ENCODE data around the gene DDX24. TPM values are rescaled to one million over a fixed set of nuclear protein-coding genes. Genes with fewer than 3 reads are reported as not detected.

DDX24 gene
- total RNA-seq, 4 donors from 2014 or later = 66.2 to 210 (median 72.5) TPM

GRCh38 chr14:94000267-94000666 lies 80.7 kb downstream of the DDX24 start:
- Histone ChIP-seq H3K9me3 (no peaks in the 10 kb centered on the region), H3K27ac (no peak overlapping the region), H3K36me3 (no peaks in the 10 kb centered on the region), H3K4me3 (no peak overlapping the region), H3K27me3 (no peaks in the 10 kb centered on the region), H3K4me1 (peaks cover 0 to 5% (median 3%) of the 10 kb centered on the region in 4 donors)
- DNase-seq = no peak
- no peak for TF ChIP-seq POLR2A (IDR thresholded peaks at IDR 0.05)
- TF ChIP-seq, protein P1, sequence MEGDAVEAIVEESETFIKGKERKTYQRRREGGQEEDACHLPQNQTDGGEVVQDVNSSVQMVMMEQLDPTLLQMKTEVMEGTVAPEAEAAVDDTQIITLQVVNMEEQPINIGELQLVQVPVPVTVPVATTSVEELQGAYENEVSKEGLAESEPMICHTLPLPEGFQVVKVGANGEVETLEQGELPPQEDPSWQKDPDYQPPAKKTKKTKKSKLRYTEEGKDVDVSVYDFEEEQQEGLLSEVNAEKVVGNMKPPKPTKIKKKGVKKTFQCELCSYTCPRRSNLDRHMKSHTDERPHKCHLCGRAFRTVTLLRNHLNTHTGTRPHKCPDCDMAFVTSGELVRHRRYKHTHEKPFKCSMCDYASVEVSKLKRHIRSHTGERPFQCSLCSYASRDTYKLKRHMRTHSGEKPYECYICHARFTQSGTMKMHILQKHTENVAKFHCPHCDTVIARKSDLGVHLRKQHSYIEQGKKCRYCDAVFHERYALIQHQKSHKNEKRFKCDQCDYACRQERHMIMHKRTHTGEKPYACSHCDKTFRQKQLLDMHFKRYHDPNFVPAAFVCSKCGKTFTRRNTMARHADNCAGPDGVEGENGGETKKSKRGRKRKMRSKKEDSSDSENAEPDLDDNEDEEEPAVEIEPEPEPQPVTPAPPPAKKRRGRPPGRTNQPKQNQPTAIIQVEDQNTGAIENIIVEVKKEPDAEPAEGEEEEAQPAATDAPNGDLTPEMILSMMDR (IDR thresholded peaks at IDR 0.05) = no peak

GRCh38 chr14:93999573-93999972 lies 81.4 kb downstream of the DDX24 start:
- no peaks in the 10 kb centered on the region for H3K9me3 ChIP-seq
- no peak overlapping the region for H3K4me3 ChIP-seq
- no peak for DNase-seq
- H3K36me3 ChIP-seq = no peaks in the 10 kb centered on the region
- no peak overlapping the region for H3K27ac ChIP-seq
- H3K27me3 ChIP-seq = no peaks in the 10 kb centered on the region
- H3K4me1 ChIP-seq = peaks cover 0 to 5% (median 3%) of the 10 kb centered on the region in 4 donors
- TF ChIP-seq, protein P1 (IDR thresholded peaks at IDR 0.05) = no peak
- TF ChIP-seq POLR2A (IDR thresholded peaks at IDR 0.05) = no peak

DNA sequence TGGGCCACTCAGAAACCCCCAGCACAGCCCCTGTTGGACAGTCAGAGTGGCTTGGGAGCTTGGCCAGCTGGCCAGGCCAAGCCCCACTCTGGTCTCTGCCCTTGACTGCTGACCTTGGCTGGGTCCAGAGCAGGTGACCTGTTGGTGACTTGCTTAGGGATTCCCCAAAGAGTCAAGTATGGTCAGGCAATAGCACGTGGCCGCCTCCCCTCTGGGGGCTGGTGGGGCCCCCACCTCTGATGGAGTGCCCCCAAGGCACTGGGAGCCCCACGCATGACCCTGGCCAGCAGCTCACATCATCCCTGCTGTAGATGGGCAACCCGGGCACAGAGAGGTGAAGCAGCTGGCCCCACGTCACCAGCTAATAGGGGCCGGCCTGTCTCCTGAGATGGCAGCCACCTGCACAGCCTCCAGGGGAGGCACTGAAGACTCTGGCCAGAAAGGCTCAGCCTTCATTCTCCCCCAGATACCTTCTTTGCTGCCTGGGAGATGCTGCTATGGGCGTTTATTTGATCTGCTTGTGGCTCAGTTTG lies 82.1 kb downstream of the DDX24 start:
- no peaks in the 10 kb centered on the region for H3K36me3 ChIP-seq
- H3K9me3 ChIP-seq = no peaks in the 10 kb centered on the region
- H3K27me3 ChIP-seq = no peaks in the 10 kb centered on the region
- no peak overlapping the region for H3K4me3 ChIP-seq
- no peak for TF ChIP-seq POLR2A (IDR thresholded peaks at IDR 0.05)
- TF ChIP-seq, protein P1 (IDR thresholded peaks at IDR 0.05) = no peak
- peaks cover 0 to 5% (median 3%) of the 10 kb centered on the region in 4 donors for H3K4me1 ChIP-seq
- no peak overlapping the region for H3K27ac ChIP-seq
- DNase-seq = no peak

Other genes with a start within 250 kb of the DDX24 start
- not detected for gene FAM181A, start 153.9 kb downstream of the DDX24 start, total RNA-seq
- 10 to 100 TPM in 1 of 4 donors, 1 to 10 TPM in 3; 3.2 to 32.2 (median 5.4) TPM for gene ASB2, start 104.6 kb downstream of the DDX24 start, total RNA-seq
- gene CCDC197, start 83.9 kb downstream of the DDX24 start, total RNA-seq = not detected
- 1 to 10 TPM in 3 of 4 donors, not detected in 1; 3.4 to 4.9 (median 3.6) TPM for gene OTUB2, start 54.9 kb downstream of the DDX24 start, total RNA-seq
- gene IFI27L1, start 108 bp upstream of the DDX24 start, total RNA-seq = 10 to 100 TPM in 1 of 4 donors, 1 to 10 TPM in 3; 4.9 to 14.7 (median 6.6) TPM
- gene IFI27, start 29.5 kb upstream of the DDX24 start, total RNA-seq = 100 to 1,000 TPM; 163 to 668 (median 294) TPM
- 10 to 100 TPM; 26.5 to 91.1 (median 63.9) TPM for gene IFI27L2, start 48.4 kb upstream of the DDX24 start, total RNA-seq
- gene PPP4R4, start 93.1 kb upstream of the DDX24 start, total RNA-seq = 1 to 10 TPM in 2 of 4 donors, not detected in 2; 2.5 to 5.0 TPM
- not detected for gene SERPINA10, start 212.1 kb upstream of the DDX24 start, total RNA-seq
- gene SERPINA6, start 242.1 kb upstream of the DDX24 start, total RNA-seq = not detected